ENCODE data around the gene ABCC1.
"Not testable (repeated sequence)": the region's sequence is repeated elsewhere in the genome, so short reads cannot be mapped to it uniquely, and the experiment has no call there.

Gene ABCC1

GRCh38 chr16:16148755-16149154 is 199.3 kb downstream of the ABCC1 start:
- Mint-ChIP-seq H3K36me3 (peaks cover 14 to 19% of the 10 kb centered on the region in 2 donors), H3K27ac (no peak overlapping the region), H3K4me1 (no peaks in the 10 kb centered on the region), H3K4me3 (no peak overlapping the region), H3K27me3 (no peaks in the 10 kb centered on the region), H3K9me3 (no peaks in the 10 kb centered on the region)
- DNase-seq (no peak), ATAC-seq (replicated peaks) (no peak)

- DNase-seq (no peak), ATAC-seq (replicated peaks) (no peak)
- Mint-ChIP-seq H3K4me3 (no peak overlapping the region), H3K36me3 (peaks cover 7 to 10% of the 10 kb centered on the region in 2 donors), H3K27me3 (no peaks in the 10 kb centered on the region), H3K9me3 (no peaks in the 10 kb centered on the region), H3K4me1 (no peaks in the 10 kb centered on the region), H3K27ac (no peak overlapping the region)
Observed at GRCh38 chr16:16149710-16150116, 200.3 kb downstream of the ABCC1 start.

- Mint-ChIP-seq H3K9me3 (peaks cover 0 to 2% of the 10 kb centered on the region in 2 donors), H3K27ac (no peak overlapping the region), H3K4me3 (no peak overlapping the region), H3K4me1 (no peaks in the 10 kb centered on the region), H3K27me3 (peaks cover 0 to 5% of the 10 kb centered on the region in 2 donors), H3K36me3 (peaks cover 5% of the 10 kb centered on the region in 2 donors)
- no peak for DNase-seq
- ATAC-seq (replicated peaks): peak in 1 of 2 donors; percentile 21
Observed at GRCh38 chr16:16150117-16150877, 200.9 kb downstream of the ABCC1 start.

- H3K4me1 Mint-ChIP-seq: no peaks in the 10 kb centered on the region
- ATAC-seq (replicated peaks) (no peak), DNase-seq (no peak)
- peaks cover 0 to 7% of the 10 kb centered on the region in 2 donors for H3K27me3 Mint-ChIP-seq
- H3K9me3 Mint-ChIP-seq: peaks cover 0 to 5% of the 10 kb centered on the region in 2 donors
- no peak overlapping the region for H3K27ac Mint-ChIP-seq
- peaks cover 0 to under 1% of the 10 kb centered on the region in 2 donors for H3K36me3 Mint-ChIP-seq
- no peak overlapping the region for H3K4me3 Mint-ChIP-seq
Observed at GRCh38 chr16:16150878-16151152, 201.4 kb downstream of the ABCC1 start.

GRCh38 chr16:16151315-16151714 is 201.9 kb downstream of the ABCC1 start:
- H3K9me3 Mint-ChIP-seq: peaks cover under 1 to 5% of the 10 kb centered on the region in 2 donors
- no peak overlapping the region for H3K4me3 Mint-ChIP-seq
- H3K4me1 Mint-ChIP-seq: no peaks in the 10 kb centered on the region
- H3K27ac Mint-ChIP-seq: no peak overlapping the region
- DNase-seq (no peak), ATAC-seq (replicated peaks) (no peak)
- peaks cover 0 to 7% of the 10 kb centered on the region in 2 donors for H3K27me3 Mint-ChIP-seq
- peaks cover 2 to 3% of the 10 kb centered on the region in 2 donors for H3K36me3 Mint-ChIP-seq

- not testable (repeated sequence) for ATAC-seq (replicated peaks); H3K27ac Mint-ChIP-seq; H3K36me3 Mint-ChIP-seq; H3K4me1 Mint-ChIP-seq; H3K27me3 Mint-ChIP-seq; H3K9me3 Mint-ChIP-seq; DNase-seq; H3K4me3 Mint-ChIP-seq
Observed at GRCh38 chr16:16153000-16153399, 203.6 kb downstream of the ABCC1 start.

GRCh38 chr16:16154281-16154951 is 205.0 kb downstream of the ABCC1 start:
- no peak for ATAC-seq (replicated peaks)
- no peaks in the 10 kb centered on the region for H3K4me1 Mint-ChIP-seq
- peaks cover 0 to 7% of the 10 kb centered on the region in 2 donors for H3K27me3 Mint-ChIP-seq
- no peak for DNase-seq
- no peak overlapping the region for H3K27ac Mint-ChIP-seq
- peaks cover 14 to 21% of the 10 kb centered on the region in 2 donors for H3K9me3 Mint-ChIP-seq
- H3K36me3 Mint-ChIP-seq: peaks cover 9 to 12% of the 10 kb centered on the region in 2 donors
- H3K4me3 Mint-ChIP-seq: no peak overlapping the region

GRCh38 chr16:16155234-16155633 is 205.8 kb downstream of the ABCC1 start:
- Mint-ChIP-seq H3K9me3 (peaks cover 17 to 25% of the 10 kb centered on the region in 2 donors), H3K27me3 (peaks cover 0 to 7% of the 10 kb centered on the region in 2 donors), H3K4me1 (no peaks in the 10 kb centered on the region), H3K27ac (no peak overlapping the region), H3K36me3 (peaks cover 9 to 15% of the 10 kb centered on the region in 2 donors), H3K4me3 (no peak overlapping the region)
- ATAC-seq (replicated peaks) (no peak), DNase-seq (no peak)

GRCh38 chr16:16157166-16157565 is 207.8 kb downstream of the ABCC1 start:
- peaks cover 21 to 25% of the 10 kb centered on the region in 2 donors for H3K9me3 Mint-ChIP-seq
- no peak for DNase-seq
- no peak overlapping the region for H3K4me3 Mint-ChIP-seq
- H3K27ac Mint-ChIP-seq: no peak overlapping the region
- peaks cover 0 to 11% of the 10 kb centered on the region in 2 donors for H3K27me3 Mint-ChIP-seq
- H3K36me3 Mint-ChIP-seq: peaks cover 14 to 18% of the 10 kb centered on the region in 2 donors
- no peak for ATAC-seq (replicated peaks)
- H3K4me1 Mint-ChIP-seq: no peaks in the 10 kb centered on the region

- ATAC-seq (replicated peaks) (no peak), DNase-seq (no peak)
- Mint-ChIP-seq H3K9me3 (peaks cover 21 to 25% of the 10 kb centered on the region in 2 donors), H3K27me3 (peaks cover 0 to 11% of the 10 kb centered on the region in 2 donors), H3K4me1 (no peaks in the 10 kb centered on the region), H3K27ac (no peak overlapping the region), H3K36me3 (peaks cover 14 to 18% of the 10 kb centered on the region in 2 donors), H3K4me3 (no peak overlapping the region)
Observed at GRCh38 chr16:16158082-16158658, 208.8 kb downstream of the ABCC1 start.

GRCh38 chr16:16158741-16159374 is 209.4 kb downstream of the ABCC1 start:
- Mint-ChIP-seq H3K36me3 (peaks cover 14 to 18% of the 10 kb centered on the region in 2 donors), H3K27me3 (peaks cover 0 to 11% of the 10 kb centered on the region in 2 donors), H3K27ac (no peak overlapping the region), H3K4me1 (no peaks in the 10 kb centered on the region), H3K4me3 (no peak overlapping the region), H3K9me3 (peaks cover 21 to 25% of the 10 kb centered on the region in 2 donors)
- DNase-seq (no peak), ATAC-seq (replicated peaks) (no peak)

GRCh38 chr16:16159662-16160061 is 210.2 kb downstream of the ABCC1 start:
- Mint-ChIP-seq H3K9me3 (peaks cover 21 to 25% of the 10 kb centered on the region in 2 donors), H3K4me3 (no peak overlapping the region), H3K27ac (no peak overlapping the region), H3K27me3 (peaks cover 0 to 16% of the 10 kb centered on the region in 2 donors), H3K4me1 (no peaks in the 10 kb centered on the region), H3K36me3 (peaks cover 14 to 18% of the 10 kb centered on the region in 2 donors)
- ATAC-seq (replicated peaks) (no peak), DNase-seq (no peak)

GRCh38 chr16:16161319-16161718 is 211.9 kb downstream of the ABCC1 start:
- Mint-ChIP-seq H3K27me3 (peaks cover 0 to 9% of the 10 kb centered on the region in 2 donors), H3K9me3 (peaks cover 20 to 21% of the 10 kb centered on the region in 2 donors), H3K36me3 (peaks cover 11 to 16% of the 10 kb centered on the region in 2 donors), H3K4me3 (no peak overlapping the region), H3K27ac (no peak overlapping the region), H3K4me1 (no peaks in the 10 kb centered on the region)
- DNase-seq: no peak
- no peak for ATAC-seq (replicated peaks)

- not testable (repeated sequence) for H3K27me3 Mint-ChIP-seq, H3K4me3 Mint-ChIP-seq
Observed at GRCh38 chr16:16161840-16162239, 212.4 kb downstream of the ABCC1 start.

More at GRCh38 chr16:16161840-16162239, 212.4 kb downstream of the ABCC1 start:
- not testable (repeated sequence) for H3K4me1 Mint-ChIP-seq; H3K27ac Mint-ChIP-seq; ATAC-seq (replicated peaks); DNase-seq
- Mint-ChIP-seq H3K36me3 (peaks cover 9 to 15% of the 10 kb centered on the region in 2 donors), H3K9me3 (peaks cover 19 to 20% of the 10 kb centered on the region in 2 donors)

Measured in stimulated activated naive B cell treated with anti-CD40 and anti-IgM and Interleukin-4, amounts not matched to agents 10 μg/mL and 1 μg/mL and 100 μg/mL, for 72 hours (primary cell).